Mononuclear cell (primary cell): Measurements from ENCODE around the gene PCDHGA1. TPM values are rescaled to one million over a fixed set of nuclear protein-coding genes. Genes with fewer than 3 reads are reported as not detected.
"Not testable (repeated sequence)": the region's sequence is repeated elsewhere in the genome, so short reads cannot be mapped to it uniquely, and the experiment has no call there.

Experiments
- H3K27me3 ChIP-seq: 2 replicates; pipeline ENCODE4 v1.6.0; 2011; ENCODE audit warnings: low read length, control low read depth; ENCODE audit not compliant: insufficient read depth
- H3K4me1 ChIP-seq: 2 replicates; pipeline ENCODE4 v1.5.1; 2011; ENCODE audit warnings: mild to moderate bottlenecking, low read length, control low read depth; ENCODE audit not compliant: insufficient read depth
- H3K4me3 ChIP-seq: 2 replicates; pipeline ENCODE4 v1.5.1; 2011; ENCODE audit warnings: mild to moderate bottlenecking, low read length, moderate library complexity
- H3K9me3 ChIP-seq: 2 replicates; pipeline ENCODE4 v1.5.1; 2011; ENCODE audit warnings: low read depth, mild to moderate bottlenecking, control low read depth, low read length
- total RNA-seq: library from RNA; depleted of rRNA; stranded (reverse); fragments of >200 nt; gene quantifications from one replicate; pipeline ENCODE4 v1.2.3, GENCODE V29; 2012

The PCDHGA1 gene
- total RNA-seq, 1 donor = not detected

DNA sequence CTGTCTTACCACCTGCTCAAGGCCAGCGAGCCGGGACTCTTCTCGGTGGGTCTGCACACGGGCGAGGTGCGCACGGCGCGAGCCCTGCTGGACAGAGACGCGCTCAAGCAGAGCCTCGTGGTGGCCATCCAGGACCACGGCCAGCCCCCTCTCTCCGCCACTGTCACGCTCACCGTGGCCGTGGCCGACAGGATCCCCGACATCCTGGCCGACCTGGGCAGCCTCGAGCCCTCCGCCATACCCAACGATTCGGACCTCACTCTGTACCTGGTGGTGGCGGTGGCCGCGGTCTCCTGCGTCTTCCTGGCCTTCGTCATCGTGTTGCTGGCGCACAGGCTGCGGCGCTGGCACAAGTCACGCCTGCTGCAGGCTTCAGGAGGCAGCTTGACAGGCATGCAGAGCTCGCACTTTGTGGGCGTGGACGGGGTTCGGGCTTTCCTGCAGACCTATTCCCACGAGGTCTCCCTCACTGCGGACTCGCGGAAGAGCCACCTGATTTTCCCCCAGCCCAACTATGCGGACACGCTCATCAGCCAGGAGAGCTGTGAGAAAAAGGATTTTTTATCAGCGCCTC lies 10.6 kb downstream of the PCDHGA1 start:
- Histone ChIP-seq H3K9me3 (peaks cover 21% of the 10 kb centered on the region), H3K27me3 (peaks cover 84% of the 10 kb centered on the region)
- not testable (repeated sequence) for H3K4me1 ChIP-seq, H3K4me3 ChIP-seq

DNA sequence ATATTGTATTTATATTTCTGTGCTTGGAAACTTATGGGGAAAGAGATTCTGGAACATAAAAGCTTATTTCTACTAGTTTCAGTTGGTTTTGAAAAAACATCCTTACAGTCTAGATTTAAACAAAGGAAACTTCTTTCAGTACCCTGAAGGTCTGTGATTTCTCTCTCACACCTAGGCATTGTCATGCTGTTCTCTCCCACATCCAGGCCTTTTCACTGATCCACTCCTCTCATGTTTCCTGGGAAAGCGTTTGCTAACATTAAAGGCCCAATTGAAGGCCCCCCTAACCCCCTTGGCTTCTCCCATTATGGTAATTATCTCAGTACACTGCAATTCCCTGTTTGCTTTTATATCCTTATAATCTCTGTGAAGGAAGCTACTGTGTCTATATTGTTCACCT lies 12.5 kb downstream of the PCDHGA1 start:
- Histone ChIP-seq H3K27me3 (peaks cover 75% of the 10 kb centered on the region), H3K9me3 (peaks cover 5% of the 10 kb centered on the region), H3K4me1 (no peaks in the 10 kb centered on the region), H3K4me3 (no peak overlapping the region)

DNA sequence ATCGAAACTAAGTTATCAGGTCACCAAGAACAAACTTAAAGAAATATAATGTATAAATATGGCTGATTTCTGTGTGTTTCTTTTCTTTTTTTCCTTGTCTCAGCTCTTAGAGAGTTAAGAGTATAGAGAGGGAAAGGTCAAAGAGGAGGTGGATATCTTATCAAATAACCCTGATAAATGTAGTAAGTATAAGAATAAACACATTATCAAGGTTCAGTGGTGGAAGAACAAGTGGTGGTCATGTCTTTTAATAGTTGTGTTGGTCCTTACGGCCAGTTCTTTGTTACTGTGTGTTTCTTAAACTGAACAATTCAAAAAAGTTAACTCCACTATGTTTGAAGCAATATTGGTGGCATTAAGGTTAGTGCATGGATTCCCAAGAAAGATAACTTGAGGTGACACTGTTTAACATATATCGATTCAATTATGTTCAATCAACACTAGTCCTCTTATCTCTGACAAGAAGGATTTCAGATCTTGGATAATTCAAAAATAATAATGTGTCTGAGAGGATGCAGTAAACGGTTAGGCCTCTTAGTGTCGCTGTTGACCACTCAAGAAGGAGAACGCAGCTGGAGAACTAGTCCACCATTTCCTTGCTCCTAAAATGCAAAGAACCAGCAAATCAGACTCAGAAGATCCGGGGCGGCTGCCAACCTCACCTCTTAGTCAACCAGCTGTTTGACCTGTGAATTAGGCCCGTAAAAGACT lies 13.1 kb downstream of the PCDHGA1 start, which contains the start of gene PCDHGA3:
TSS of gene PCDHGA3 (plus strand) at position 588 of the 711 bp plus-strand sequence. CDS start 205 bp downstream, outside the sequence.
- peaks cover 7% of the 10 kb centered on the region for H3K9me3 ChIP-seq
- H3K27me3 ChIP-seq = peaks cover 75% of the 10 kb centered on the region
- H3K4me3 ChIP-seq = no peak within 1 kb of the TSS
- no peaks in the 10 kb centered on the region for H3K4me1 ChIP-seq

DNA sequence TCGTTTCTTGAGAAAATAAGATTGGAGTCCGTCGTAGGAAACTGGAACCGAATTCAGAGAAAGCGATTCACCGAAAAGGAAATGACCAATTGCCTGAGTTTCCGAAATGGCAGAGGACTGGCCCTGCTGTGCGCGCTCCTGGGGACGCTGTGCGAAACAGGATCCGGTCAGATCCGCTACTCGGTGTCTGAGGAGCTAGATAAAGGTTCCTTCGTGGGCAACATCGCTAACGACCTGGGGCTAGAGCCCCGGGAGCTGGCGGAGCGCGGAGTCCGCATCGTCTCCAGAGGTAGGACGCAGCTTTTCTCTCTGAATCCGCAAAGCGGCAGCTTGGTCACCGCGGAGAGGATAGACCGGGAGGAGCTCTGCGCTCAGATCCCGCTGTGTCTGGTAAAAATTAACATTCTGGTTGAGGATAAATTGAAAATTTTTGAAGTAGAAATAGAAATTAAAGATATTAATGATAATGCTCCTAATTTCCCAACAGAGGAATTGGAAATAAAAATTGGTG lies 13.7 kb downstream of the PCDHGA1 start:
- Histone ChIP-seq H3K4me1 (no peaks in the 10 kb centered on the region), H3K4me3 (no peak overlapping the region), H3K27me3 (peaks cover 75% of the 10 kb centered on the region), H3K9me3 (peaks cover 12% of the 10 kb centered on the region)

DNA sequence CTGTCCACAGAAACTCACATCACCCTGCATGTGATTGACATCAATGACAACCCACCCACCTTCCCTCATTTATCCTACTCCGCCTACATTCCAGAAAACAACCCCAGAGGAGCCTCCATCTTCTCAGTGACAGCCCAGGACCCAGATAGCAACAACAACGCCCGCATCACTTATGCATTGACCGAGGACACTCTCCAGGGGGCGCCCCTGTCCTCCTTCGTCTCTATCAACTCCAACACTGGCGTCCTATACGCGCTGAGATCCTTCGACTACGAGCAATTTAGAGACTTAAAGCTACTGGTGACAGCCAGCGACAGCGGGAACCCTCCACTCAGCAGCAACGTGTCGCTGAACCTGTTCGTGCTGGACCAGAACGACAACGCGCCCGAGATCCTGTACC lies 15.0 kb downstream of the PCDHGA1 start:
- Histone ChIP-seq H3K4me1 (no peaks in the 10 kb centered on the region), H3K27me3 (peaks cover 77% of the 10 kb centered on the region), H3K4me3 (no peak overlapping the region), H3K9me3 (peaks cover 12% of the 10 kb centered on the region)

DNA sequence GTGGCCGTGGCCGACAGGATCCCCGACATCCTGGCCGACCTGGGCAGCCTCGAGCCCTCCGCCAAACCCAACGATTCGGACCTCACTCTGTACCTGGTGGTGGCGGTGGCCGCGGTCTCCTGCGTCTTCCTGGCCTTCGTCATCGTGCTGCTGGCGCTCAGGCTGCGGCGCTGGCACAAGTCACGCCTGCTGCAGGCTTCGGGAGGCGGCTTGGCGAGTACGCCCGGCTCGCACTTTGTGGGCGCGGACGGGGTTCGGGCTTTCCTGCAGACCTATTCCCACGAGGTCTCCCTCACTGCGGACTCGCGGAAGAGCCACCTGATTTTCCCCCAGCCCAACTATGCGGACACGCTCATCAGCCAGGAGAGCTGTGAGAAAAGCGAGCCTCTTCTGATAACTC lies 15.7 kb downstream of the PCDHGA1 start:
- Histone ChIP-seq H3K27me3 (peaks cover 82% of the 10 kb centered on the region), H3K9me3 (peaks cover 12% of the 10 kb centered on the region)
- not testable (repeated sequence) for H3K4me1 ChIP-seq, H3K4me3 ChIP-seq

DNA sequence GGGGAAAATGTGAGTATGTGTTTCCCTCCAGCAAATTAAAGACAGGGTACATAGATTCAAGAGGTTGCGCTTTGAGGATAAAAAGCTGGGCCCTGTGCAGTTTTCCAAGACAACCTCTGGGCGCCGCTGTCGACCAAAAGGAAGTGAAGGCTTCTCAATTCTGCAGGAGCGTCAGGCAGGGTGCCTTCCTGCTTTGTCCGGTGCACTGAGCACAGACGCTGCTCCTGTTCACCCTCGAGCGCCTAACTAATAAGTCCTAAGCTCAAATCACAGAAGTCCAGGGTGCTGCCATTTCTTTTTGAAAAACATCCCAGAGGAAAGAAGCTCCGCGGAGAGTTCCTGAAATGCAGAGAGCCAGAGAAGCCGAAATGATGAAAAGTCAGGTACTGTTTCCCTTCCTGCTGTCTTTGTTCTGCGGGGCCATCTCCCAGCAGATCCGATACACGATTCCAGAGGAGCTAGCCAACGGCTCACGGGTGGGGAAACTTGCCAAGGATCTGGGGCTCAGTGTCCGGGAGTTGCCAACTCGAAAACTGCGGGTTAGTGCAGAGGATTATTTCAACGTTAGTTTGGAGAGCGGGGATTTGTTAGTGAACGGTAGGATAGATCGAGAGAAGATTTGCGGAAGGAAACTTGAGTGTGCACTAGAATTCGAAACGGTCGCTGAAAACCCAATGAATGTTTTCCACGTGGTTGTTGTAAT lies 19.8 kb downstream of the PCDHGA1 start, which contains the start of gene PCDHGB1:
TSS of gene PCDHGB1 (plus strand) at position 183 of the 703 bp plus-strand sequence. CDS start at position 345, 162 bp downstream.
- H3K4me1 ChIP-seq = no peaks in the 10 kb centered on the region
- no peak within 1 kb of the TSS for H3K4me3 ChIP-seq
- H3K9me3 ChIP-seq = peaks cover 10% of the 10 kb centered on the region
- peaks cover 79% of the 10 kb centered on the region for H3K27me3 ChIP-seq

DNA sequence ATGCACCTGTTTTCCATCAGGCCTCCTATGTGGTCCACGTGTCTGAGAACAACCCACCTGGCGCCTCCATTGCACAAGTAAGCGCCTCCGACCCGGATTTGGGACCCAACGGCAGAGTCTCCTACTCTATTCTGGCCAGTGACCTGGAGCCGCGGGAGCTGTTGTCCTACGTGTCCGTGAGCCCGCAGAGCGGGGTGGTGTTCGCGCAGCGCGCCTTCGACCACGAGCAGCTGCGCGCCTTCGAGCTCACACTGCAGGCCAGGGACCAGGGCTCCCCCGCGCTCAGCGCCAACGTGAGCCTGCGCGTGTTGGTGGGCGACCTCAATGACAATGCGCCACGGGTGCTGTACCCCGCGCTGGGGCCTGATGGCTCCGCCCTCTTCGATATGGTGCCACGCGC lies 21.3 kb downstream of the PCDHGA1 start:
- Histone ChIP-seq H3K27me3 (peaks cover 84% of the 10 kb centered on the region), H3K9me3 (peaks cover 10% of the 10 kb centered on the region), H3K4me1 (no peaks in the 10 kb centered on the region), H3K4me3 (no peak overlapping the region)

DNA sequence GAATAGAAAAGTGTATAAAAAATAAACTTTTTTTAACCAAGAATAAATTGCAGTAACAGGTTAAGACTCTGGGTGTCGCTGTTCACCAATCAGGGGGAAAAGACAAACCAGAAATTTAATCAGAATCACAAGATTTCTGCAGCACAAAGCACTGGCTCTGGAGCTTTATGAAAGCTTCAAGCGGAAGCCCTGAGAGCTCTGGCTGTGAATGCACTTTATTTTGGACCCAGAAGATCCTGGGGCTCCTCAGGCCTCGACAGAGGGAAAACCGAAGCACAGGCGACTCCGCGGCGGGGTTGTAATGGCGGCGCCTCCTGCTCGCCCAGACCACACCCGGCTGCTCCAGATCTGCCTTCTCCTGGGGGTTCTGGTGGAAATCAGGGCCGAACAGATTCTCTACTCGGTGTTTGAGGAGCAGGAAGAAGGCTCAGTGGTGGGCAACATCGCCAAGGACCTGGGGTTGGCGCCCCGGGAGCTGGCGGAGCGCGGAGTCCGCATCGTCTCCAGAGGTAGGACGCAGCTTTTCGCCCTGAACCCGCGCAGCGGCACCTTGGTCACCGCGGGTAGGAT lies 24.7 kb downstream of the PCDHGA1 start, which contains the start of gene PCDHGA4:
TSS of gene PCDHGA4 (plus strand) at position 122 of the 570 bp plus-strand sequence. CDS start at position 209, 87 bp downstream.
- H3K27me3 ChIP-seq = peaks cover 90% of the 10 kb centered on the region
- peaks cover 4% of the 10 kb centered on the region for H3K9me3 ChIP-seq

DNA sequence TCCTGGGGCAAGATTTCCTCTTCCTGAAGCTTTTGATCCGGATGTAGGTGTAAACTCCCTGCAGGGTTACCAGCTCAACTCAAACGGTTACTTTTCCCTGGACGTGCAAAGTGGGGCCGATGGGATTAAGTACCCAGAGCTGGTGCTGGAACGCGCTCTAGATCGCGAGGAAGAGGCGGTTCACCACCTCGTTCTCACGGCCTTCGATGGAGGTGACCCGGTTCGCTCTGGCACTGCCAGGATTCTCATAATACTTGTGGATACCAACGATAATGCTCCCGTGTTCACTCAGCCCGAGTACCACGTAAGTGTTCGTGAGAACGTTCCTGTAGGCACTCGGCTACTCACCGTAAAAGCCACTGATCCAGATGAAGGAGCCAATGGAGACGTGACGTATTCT lies 25.3 kb downstream of the PCDHGA1 start:
- Histone ChIP-seq H3K4me3 (no peak overlapping the region), H3K4me1 (no peaks in the 10 kb centered on the region), H3K27me3 (peaks cover 92% of the 10 kb centered on the region), H3K9me3 (peaks cover 4% of the 10 kb centered on the region)

More for the DNA sequence above, 24.7 kb downstream of the PCDHGA1 start, which contains the start of gene PCDHGA4:
- Histone ChIP-seq H3K4me3 (no peak within 1 kb of the TSS), H3K4me1 (no peaks in the 10 kb centered on the region)

DNA sequence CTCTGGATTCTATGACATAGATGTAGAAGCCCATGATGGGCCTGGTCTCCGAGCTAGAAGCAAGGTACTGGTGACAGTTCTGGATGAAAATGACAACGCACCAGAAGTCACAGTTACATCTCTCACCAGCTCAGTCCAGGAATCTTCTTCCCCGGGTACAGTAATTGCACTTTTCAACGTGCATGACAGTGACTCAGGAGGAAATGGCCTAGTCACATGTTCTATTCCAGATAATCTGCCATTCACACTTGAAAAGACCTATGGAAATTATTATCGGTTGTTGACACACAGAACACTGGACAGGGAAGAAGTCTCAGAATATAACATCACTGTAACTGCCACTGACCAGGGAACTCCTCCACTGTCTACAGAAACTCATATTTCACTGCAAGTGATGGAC lies 25.8 kb downstream of the PCDHGA1 start:
- H3K27me3 ChIP-seq = peaks cover 91% of the 10 kb centered on the region
- no peaks in the 10 kb centered on the region for H3K4me1 ChIP-seq
- H3K4me3 ChIP-seq = no peak overlapping the region
- peaks cover 3% of the 10 kb centered on the region for H3K9me3 ChIP-seq

DNA sequence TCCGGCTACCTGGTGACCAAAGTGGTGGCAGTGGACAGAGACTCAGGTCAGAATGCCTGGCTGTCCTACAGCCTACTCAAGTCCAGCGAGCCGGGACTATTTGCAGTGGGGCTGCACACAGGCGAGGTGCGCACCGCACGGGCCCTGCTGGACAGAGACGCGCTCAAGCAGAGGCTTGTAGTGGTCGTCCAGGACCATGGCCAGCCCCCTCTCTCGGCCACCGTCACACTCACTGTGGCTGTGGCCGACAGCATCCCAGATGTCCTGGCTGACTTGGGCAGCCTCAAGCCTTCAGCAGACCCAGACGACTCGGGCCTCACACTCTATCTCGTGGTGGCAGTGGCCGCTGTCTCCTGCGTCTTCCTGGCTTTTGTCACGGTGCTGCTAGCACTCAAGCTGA lies 26.6 kb downstream of the PCDHGA1 start:
- no peaks in the 10 kb centered on the region for H3K4me1 ChIP-seq
- peaks cover 91% of the 10 kb centered on the region for H3K27me3 ChIP-seq
- H3K4me3 ChIP-seq = no peak overlapping the region
- H3K9me3 ChIP-seq = no peaks in the 10 kb centered on the region

DNA sequence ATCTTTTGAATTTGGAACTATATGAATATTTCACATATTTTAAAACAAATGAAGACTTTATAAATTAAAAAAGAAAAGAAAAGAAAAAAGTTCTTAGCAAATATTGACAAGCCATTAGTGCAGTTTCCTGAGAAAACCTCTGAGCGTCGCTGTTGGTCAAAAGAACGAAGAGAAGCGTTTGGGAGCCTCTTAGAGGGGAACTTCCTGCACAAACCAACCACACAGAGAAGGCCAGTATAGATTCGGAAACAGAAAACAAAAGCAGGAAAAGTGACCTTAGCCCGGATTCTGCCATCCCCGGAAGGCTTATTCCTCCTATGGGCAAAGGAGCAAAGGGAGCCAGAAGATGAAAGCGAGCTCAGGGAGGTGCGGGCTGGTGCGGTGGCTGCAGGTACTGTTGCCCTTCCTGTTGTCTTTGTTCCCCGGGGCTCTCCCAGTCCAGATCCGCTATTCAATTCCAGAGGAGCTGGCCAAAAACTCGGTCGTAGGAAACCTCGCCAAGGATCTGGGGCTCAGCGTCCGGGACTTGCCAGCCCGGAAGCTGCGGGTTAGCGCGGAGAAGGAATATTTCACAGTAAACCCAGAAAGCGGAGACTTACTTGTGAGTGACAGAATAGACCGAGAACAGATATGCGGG lies 29.6 kb downstream of the PCDHGA1 start, which contains the start of gene PCDHGB2:
TSS of gene PCDHGB2 (plus strand) at position 205 of the 637 bp plus-strand sequence. CDS start at position 347, 142 bp downstream.
- no peaks in the 10 kb centered on the region for H3K4me1 ChIP-seq
- H3K4me3 ChIP-seq = peak within 1 kb of the TSS; percentile 12
- H3K27me3 ChIP-seq = peaks cover 93% of the 10 kb centered on the region
- peaks cover 7% of the 10 kb centered on the region for H3K9me3 ChIP-seq

DNA sequence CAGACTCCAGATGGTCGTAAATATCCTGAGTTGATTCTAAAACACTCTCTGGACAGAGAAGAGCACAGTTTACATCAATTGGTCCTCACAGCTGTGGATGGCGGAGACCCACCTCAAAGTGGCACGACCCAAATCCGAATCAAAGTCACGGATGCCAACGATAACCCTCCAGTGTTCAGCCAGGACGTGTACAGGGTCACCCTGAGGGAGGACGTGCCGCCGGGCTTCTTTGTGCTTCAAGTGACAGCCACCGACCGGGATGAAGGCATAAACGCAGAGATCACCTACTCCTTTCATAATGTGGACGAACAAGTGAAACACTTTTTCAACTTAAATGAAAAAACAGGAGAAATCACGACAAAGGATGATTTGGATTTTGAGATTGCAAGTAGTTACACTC lies 30.4 kb downstream of the PCDHGA1 start:
- Histone ChIP-seq H3K9me3 (peaks cover 14% of the 10 kb centered on the region), H3K4me3 (no peak overlapping the region), H3K4me1 (no peaks in the 10 kb centered on the region), H3K27me3 (peaks cover 93% of the 10 kb centered on the region)
